EH (cell line): Measurements from ENCODE around the gene ZBTB6.
A peak's percentile ranks its signal among the peaks of the same experiment; 100 is the strongest.

Experiments used
- DNase-seq: peaks from one replicate; pipeline ENCODE4 v3.0.0-alpha.2; 2015; ENCODE audit warnings: low read depth

The ZBTB6 gene

GRCh38 chr9:122912964-122913673, at the start of gene ZBTB6:
Gene ZBTB6, minus strand, starts transcription at chr9:122913323. Its CDS starts 1,251 bp downstream, at chr9:122912072.
- DNase-seq, result peak; percentile 91

- no peak for DNase-seq
Measured at GRCh38 chr9:122961139-122961538, 48.0 kb upstream of the ZBTB6 start.

- DNase-seq, result no peak
Measured at GRCh38 chr9:122955961-122956360, 42.8 kb upstream of the ZBTB6 start.

GRCh38 chr9:122954253-122954691, 41.1 kb upstream of the ZBTB6 start:
- DNase-seq, result peak; percentile 62

- no peak for DNase-seq
Measured at GRCh38 chr9:122951056-122951455, 37.9 kb upstream of the ZBTB6 start.

- no peak for DNase-seq
Measured at GRCh38 chr9:122950263-122950662, 37.1 kb upstream of the ZBTB6 start.

GRCh38 chr9:122949696-122950095, 36.6 kb upstream of the ZBTB6 start:
- peak; percentile 11 for DNase-seq

- no peak for DNase-seq
Measured at GRCh38 chr9:122948313-122948712, 35.2 kb upstream of the ZBTB6 start.

GRCh38 chr9:122946461-122947005, 33.4 kb upstream of the ZBTB6 start:
- no peak for DNase-seq

- peak; percentile 11 for DNase-seq
Measured at GRCh38 chr9:122944960-122945888, 32.1 kb upstream of the ZBTB6 start.

GRCh38 chr9:122941582-122942234, 28.6 kb upstream of the ZBTB6 start:
- DNase-seq, result peak; percentile 73

- peak; percentile 99 for DNase-seq
Measured at GRCh38 chr9:122940749-122941581, 27.8 kb upstream of the ZBTB6 start, which contains the start of gene RABGAP1. Gene RABGAP1, plus strand, starts transcription at chr9:122941020. Its CDS starts 16,040 bp downstream, at chr9:122957060.

GRCh38 chr9:122940454-122940748, 27.3 kb upstream of the ZBTB6 start:
- DNase-seq, result no peak

GRCh38 chr9:122939601-122940000, 26.5 kb upstream of the ZBTB6 start:
- no peak for DNase-seq

GRCh38 chr9:122936883-122937282, 23.8 kb upstream of the ZBTB6 start:
- DNase-seq, result no peak

- no peak for DNase-seq
Measured at GRCh38 chr9:122936464-122936863, 23.3 kb upstream of the ZBTB6 start.

GRCh38 chr9:122931226-122932121, 18.4 kb upstream of the ZBTB6 start, which contains the start of gene ZBTB26:
Gene ZBTB26, minus strand, starts transcription at chr9:122931512. Its CDS starts 11,578 bp downstream, at chr9:122919934.
- peak; percentile 96 for DNase-seq

GRCh38 chr9:122930541-122931225, 17.6 kb upstream of the ZBTB6 start:
- DNase-seq, result peak; percentile 6

- no peak for DNase-seq
Measured at GRCh38 chr9:122929796-122930354, 16.8 kb upstream of the ZBTB6 start.
